Adipocyte (in vitro differentiated cells): Measurements from ENCODE around the gene RHD.
"Not testable (repeated sequence)": the region's sequence is repeated elsewhere in the genome, so short reads cannot be mapped to it uniquely, and the experiment has no call there.

Experiments used
- DNase-seq: peaks from one replicate; pipeline ENCODE4 v3.0.0-alpha.2; 2015; ENCODE audit warnings: low read depth
- H3K27me3 ChIP-seq: replicated peaks from 2 replicates; pipeline ENCODE4 v1.7.0; 2013; ENCODE audit warnings: mild to moderate bottlenecking, low read length, moderate library complexity; ENCODE audit not compliant: control insufficient read depth, insufficient read depth
- H3K36me3 ChIP-seq: 2 replicates; pipeline ENCODE4 v1.7.0; 2013; ENCODE audit warnings: low read length, mild to moderate bottlenecking, moderate library complexity; ENCODE audit not compliant: control insufficient read depth, insufficient read depth, severe bottlenecking
- H3K4me1 ChIP-seq: 2 replicates; pipeline ENCODE4 v1.7.0; 2013; ENCODE audit warnings: mild to moderate bottlenecking, low read length, moderate library complexity; ENCODE audit not compliant: control insufficient read depth, insufficient read depth
- H3K4me3 ChIP-seq: 2 replicates; pipeline ENCODE4 v1.7.0; 2013; ENCODE audit warnings: mild to moderate bottlenecking, low read length, moderate library complexity
- H3K9ac ChIP-seq: 2 replicates; pipeline ENCODE4 v1.7.0; 2013; ENCODE audit warnings: mild to moderate bottlenecking, low read length, moderate library complexity
- H3K9me3 ChIP-seq: 2 replicates; pipeline ENCODE4 v1.7.0; 2013; ENCODE audit warnings: mild to moderate bottlenecking, low read length, moderate library complexity; ENCODE audit not compliant: control insufficient read depth

RHD gene

GRCh38 chr1:25288573-25289101, 16.3 kb downstream of the RHD start:
- H3K9me3 ChIP-seq, H3K36me3 ChIP-seq, DNase-seq, H3K9ac ChIP-seq, H3K27me3 ChIP-seq, H3K4me3 ChIP-seq, H3K4me1 ChIP-seq: not testable (repeated sequence)

GRCh38 chr1:25290043-25290442, 17.7 kb downstream of the RHD start:
- not testable (repeated sequence) for H3K27me3 ChIP-seq, H3K4me3 ChIP-seq, H3K9ac ChIP-seq, H3K9me3 ChIP-seq, H3K36me3 ChIP-seq, H3K4me1 ChIP-seq, DNase-seq

GRCh38 chr1:25293426-25293825, 21.1 kb downstream of the RHD start:
- not testable (repeated sequence) for DNase-seq, H3K4me3 ChIP-seq, H3K36me3 ChIP-seq, H3K27me3 ChIP-seq, H3K4me1 ChIP-seq, H3K9me3 ChIP-seq, H3K9ac ChIP-seq

GRCh38 chr1:25294889-25295826, 22.8 kb downstream of the RHD start:
- not testable (repeated sequence) for H3K27me3 ChIP-seq, H3K9ac ChIP-seq, H3K4me1 ChIP-seq, H3K36me3 ChIP-seq, DNase-seq, H3K9me3 ChIP-seq, H3K4me3 ChIP-seq

GRCh38 chr1:25296501-25296900, 24.2 kb downstream of the RHD start:
- not testable (repeated sequence) for H3K36me3 ChIP-seq, H3K9ac ChIP-seq, H3K9me3 ChIP-seq, DNase-seq, H3K4me1 ChIP-seq, H3K27me3 ChIP-seq, H3K4me3 ChIP-seq

- not testable (repeated sequence) for H3K4me3 ChIP-seq, H3K9me3 ChIP-seq, DNase-seq, H3K36me3 ChIP-seq, H3K4me1 ChIP-seq, H3K27me3 ChIP-seq, H3K9ac ChIP-seq
These were observed 28.4 kb downstream of the RHD start for GRCh38 chr1:25300729-25301128.

GRCh38 chr1:25302330-25302729, 30.0 kb downstream of the RHD start:
- H3K9ac ChIP-seq, H3K4me1 ChIP-seq, H3K27me3 ChIP-seq, H3K9me3 ChIP-seq, DNase-seq, H3K4me3 ChIP-seq, H3K36me3 ChIP-seq: not testable (repeated sequence)

- not testable (repeated sequence) for H3K27me3 ChIP-seq, DNase-seq, H3K9me3 ChIP-seq, H3K4me1 ChIP-seq, H3K36me3 ChIP-seq, H3K9ac ChIP-seq, H3K4me3 ChIP-seq
These were observed 32.6 kb downstream of the RHD start for GRCh38 chr1:25304936-25305335.

GRCh38 chr1:25308168-25308567, 35.9 kb downstream of the RHD start:
- not testable (repeated sequence) for H3K9me3 ChIP-seq, H3K4me3 ChIP-seq, H3K4me1 ChIP-seq, H3K9ac ChIP-seq, DNase-seq, H3K27me3 ChIP-seq, H3K36me3 ChIP-seq

GRCh38 chr1:25309085-25309484, 36.8 kb downstream of the RHD start:
- not testable (repeated sequence) for DNase-seq, H3K9ac ChIP-seq, H3K9me3 ChIP-seq, H3K4me3 ChIP-seq, H3K4me1 ChIP-seq, H3K36me3 ChIP-seq, H3K27me3 ChIP-seq

- H3K4me1 ChIP-seq, H3K36me3 ChIP-seq, H3K9ac ChIP-seq, DNase-seq, H3K4me3 ChIP-seq, H3K9me3 ChIP-seq, H3K27me3 ChIP-seq: not testable (repeated sequence)
These were observed 37.2 kb downstream of the RHD start for GRCh38 chr1:25309486-25309885.
